ENCODE results near the gene SLC6A12.
"Not testable (repeated sequence)": the region's sequence is repeated elsewhere in the genome, so short reads cannot be mapped to it uniquely, and the experiment has no call there.

The SLC6A12 gene

GRCh38 chr12:228846-229200 lies 14.9 kb upstream of the SLC6A12 start:
- no peak for TF ChIP-seq POLR2A (IDR thresholded peaks at IDR 0.05; ENCODE audit: low read length)
- no peak for TF ChIP-seq GATA1 (IDR thresholded peaks at IDR 0.05; ENCODE audit: low read depth, low read length)
- DNase-seq = no peak

GRCh38 chr12:227923-228845 lies 14.2 kb upstream of the SLC6A12 start:
- no peak for TF ChIP-seq GATA1 (IDR thresholded peaks at IDR 0.05; ENCODE audit: low read depth, low read length)
- no peak for TF ChIP-seq POLR2A (IDR thresholded peaks at IDR 0.05; ENCODE audit: low read length)
- DNase-seq = no peak

- DNase-seq = no peak
- TF ChIP-seq GATA1 (IDR thresholded peaks at IDR 0.05; ENCODE audit: low read depth, low read length) = no peak
- no peak for TF ChIP-seq POLR2A (IDR thresholded peaks at IDR 0.05; ENCODE audit: low read length)
These were observed 13.4 kb upstream of the SLC6A12 start for GRCh38 chr12:227286-227915.

- DNase-seq = no peak
- TF ChIP-seq POLR2A (IDR thresholded peaks at IDR 0.05; ENCODE audit: low read length) (no peak), GATA1 (IDR thresholded peaks at IDR 0.05; ENCODE audit: low read depth, low read length) (no peak)
These were observed 12.4 kb upstream of the SLC6A12 start for GRCh38 chr12:226401-226800.

GRCh38 chr12:225012-225411 lies 11.1 kb upstream of the SLC6A12 start:
- no peak for TF ChIP-seq POLR2A (IDR thresholded peaks at IDR 0.05; ENCODE audit: low read length)
- TF ChIP-seq GATA1 (IDR thresholded peaks at IDR 0.05; ENCODE audit: low read depth, low read length) = no peak
- DNase-seq = no peak

- TF ChIP-seq GATA1 (IDR thresholded peaks at IDR 0.05; ENCODE audit: low read depth, low read length) = no peak
- TF ChIP-seq POLR2A (IDR thresholded peaks at IDR 0.05; ENCODE audit: low read length) = no peak
- DNase-seq = no peak
These were observed 10.4 kb upstream of the SLC6A12 start for GRCh38 chr12:224330-224729.

- DNase-seq = no peak
- TF ChIP-seq POLR2A (IDR thresholded peaks at IDR 0.05; ENCODE audit: low read length) = no peak
- no peak for TF ChIP-seq GATA1 (IDR thresholded peaks at IDR 0.05; ENCODE audit: low read depth, low read length)
These were observed 9.9 kb upstream of the SLC6A12 start for GRCh38 chr12:223841-224240.

- no peak for DNase-seq
- no peak for TF ChIP-seq GATA1 (IDR thresholded peaks at IDR 0.05; ENCODE audit: low read depth, low read length)
These were observed 7.8 kb upstream of the SLC6A12 start for GRCh38 chr12:221736-222135.

- no peak for TF ChIP-seq POLR2A (IDR thresholded peaks at IDR 0.05; ENCODE audit: low read length)
- TF ChIP-seq GATA1 (IDR thresholded peaks at IDR 0.05; ENCODE audit: low read depth, low read length) = no peak
- DNase-seq = no peak
These were observed 7.1 kb upstream of the SLC6A12 start for GRCh38 chr12:220946-221550.

- DNase-seq = no peak
- TF ChIP-seq GATA1 (IDR thresholded peaks at IDR 0.05; ENCODE audit: low read depth, low read length) (no peak), POLR2A (IDR thresholded peaks at IDR 0.05; ENCODE audit: low read length) (no peak)
These were observed 6.5 kb upstream of the SLC6A12 start for GRCh38 chr12:220491-220890.

GRCh38 chr12:219891-220352 lies 6.0 kb upstream of the SLC6A12 start:
- no peak for TF ChIP-seq POLR2A (IDR thresholded peaks at IDR 0.05; ENCODE audit: low read length)
- TF ChIP-seq GATA1 (IDR thresholded peaks at IDR 0.05; ENCODE audit: low read depth, low read length) = no peak
- peak; percentile 81 for DNase-seq

GRCh38 chr12:218728-219590 lies 5.0 kb upstream of the SLC6A12 start:
- no peak for DNase-seq
- TF ChIP-seq POLR2A (IDR thresholded peaks at IDR 0.05; ENCODE audit: low read length) = no peak
- no peak for TF ChIP-seq GATA1 (IDR thresholded peaks at IDR 0.05; ENCODE audit: low read depth, low read length)

- TF ChIP-seq POLR2A (IDR thresholded peaks at IDR 0.05; ENCODE audit: low read length) (no peak), GATA1 (IDR thresholded peaks at IDR 0.05; ENCODE audit: low read depth, low read length) (no peak)
- DNase-seq = no peak
These were observed 4.3 kb upstream of the SLC6A12 start for GRCh38 chr12:218221-218620.

GRCh38 chr12:217029-217428 lies 3.1 kb upstream of the SLC6A12 start:
- not testable (repeated sequence) for DNase-seq
